Stimulated activated CD4-positive, alpha-beta T cell treated with anti-CD3 and anti-CD28 coated beads, Interleukin-4, amount 100 ng/mL, for 1 hour (primary cell): ENCODE measurements around the gene TRAPPC11.
"Not testable (repeated sequence)": the region's sequence is repeated elsewhere in the genome, so short reads cannot be mapped to it uniquely, and the experiment has no call there.

ENCODE experiments used
- DNase-seq: peaks from one replicate; pipeline ENCODE4 v3.0.0-alpha.2; 2020

Gene TRAPPC11

DNA sequence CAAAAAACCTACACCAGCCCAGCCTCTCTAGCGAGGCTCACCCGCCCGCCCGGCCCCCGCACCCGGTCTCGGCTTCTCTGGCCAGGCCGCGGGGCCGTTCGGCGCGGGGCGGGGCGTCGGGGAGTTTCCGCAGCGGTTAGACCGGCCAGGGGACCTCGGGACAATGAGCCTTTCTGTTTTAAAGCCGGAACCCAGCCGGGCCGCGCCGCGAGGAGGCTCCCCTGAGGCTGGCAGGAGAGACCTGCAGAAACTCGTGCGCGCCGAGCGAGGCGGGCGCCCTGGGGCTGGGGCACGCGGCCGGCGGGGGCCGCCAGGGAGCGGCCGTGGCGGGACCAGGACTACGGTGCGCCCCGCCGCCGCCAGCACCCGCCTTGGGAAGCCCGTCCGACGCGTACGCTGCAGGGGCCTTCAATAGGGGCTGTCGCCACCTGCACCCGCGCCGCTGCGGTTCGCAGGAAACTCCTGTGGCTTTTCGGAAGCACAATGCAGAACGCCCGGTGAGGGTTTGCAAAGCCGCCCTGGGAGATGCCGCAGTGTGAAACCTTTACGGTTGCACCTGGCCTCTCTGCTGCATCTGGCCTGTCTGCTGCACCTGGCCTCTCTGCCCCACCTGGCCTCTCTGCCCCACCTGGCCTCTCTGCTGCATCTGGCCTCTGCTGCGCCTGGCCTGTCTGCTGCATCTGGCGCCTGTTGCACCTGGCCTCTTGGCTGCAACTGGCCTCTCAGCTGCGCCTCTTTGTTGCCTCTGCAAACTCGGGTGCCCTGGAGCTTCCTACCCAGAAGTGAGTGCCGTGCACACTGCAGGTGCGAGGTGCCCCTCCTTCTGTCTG is 63.9 kb downstream of the TRAPPC11 start:
- peak; percentile 46 for DNase-seq

DNA sequence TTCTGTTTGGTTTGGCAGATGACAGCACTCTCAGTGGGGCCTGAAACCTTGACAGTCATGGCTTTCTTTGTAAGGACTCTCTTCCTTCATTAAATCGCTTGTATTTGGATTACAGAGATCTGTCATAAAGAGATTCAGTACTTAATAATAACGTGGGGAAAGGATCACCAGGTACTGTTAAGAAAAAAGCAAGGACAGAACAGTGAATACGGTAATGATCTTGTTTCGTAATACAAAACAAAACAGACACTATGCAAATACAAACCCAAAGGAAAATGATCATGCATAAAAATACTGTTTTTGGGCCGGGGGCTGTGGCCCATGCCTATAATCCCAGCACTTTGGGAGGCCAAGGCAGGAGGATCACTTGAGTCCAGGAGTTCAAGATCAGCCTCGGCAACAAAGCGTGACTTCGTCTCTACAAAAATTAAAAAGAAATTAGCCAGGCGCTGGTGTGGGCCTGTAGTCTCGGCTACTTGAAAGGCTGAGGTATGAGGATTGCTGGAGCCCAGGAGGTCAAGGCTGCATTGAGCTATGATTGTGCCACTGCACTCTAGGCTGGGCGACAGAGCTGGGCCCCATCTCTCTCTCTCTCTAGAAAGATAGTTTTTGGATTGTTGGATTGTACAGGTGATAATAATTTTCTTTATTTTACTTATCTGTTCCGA is 64.6 kb downstream of the TRAPPC11 start:
- DNase-seq: no peak

DNA sequence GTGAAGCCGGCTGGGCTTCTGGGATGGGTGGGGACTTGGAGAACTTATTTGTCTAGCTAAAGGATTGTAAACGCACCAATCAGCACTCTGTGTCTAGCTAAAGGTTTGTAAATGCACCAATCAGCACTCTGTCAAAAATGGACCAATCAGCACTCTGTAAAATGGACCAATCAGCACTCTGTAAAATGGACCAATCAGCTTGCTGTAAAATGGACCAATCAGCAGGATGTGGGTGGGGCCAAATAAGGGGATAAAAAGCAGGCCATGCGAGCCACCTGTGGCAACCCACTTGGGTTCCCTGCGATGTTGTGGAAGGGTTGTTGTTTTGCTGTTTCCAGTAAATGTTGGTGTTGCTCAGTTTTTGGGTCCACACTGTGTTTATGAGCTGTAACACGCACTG is 66.5 kb downstream of the TRAPPC11 start:
- DNase-seq: not testable (repeated sequence)

DNA sequence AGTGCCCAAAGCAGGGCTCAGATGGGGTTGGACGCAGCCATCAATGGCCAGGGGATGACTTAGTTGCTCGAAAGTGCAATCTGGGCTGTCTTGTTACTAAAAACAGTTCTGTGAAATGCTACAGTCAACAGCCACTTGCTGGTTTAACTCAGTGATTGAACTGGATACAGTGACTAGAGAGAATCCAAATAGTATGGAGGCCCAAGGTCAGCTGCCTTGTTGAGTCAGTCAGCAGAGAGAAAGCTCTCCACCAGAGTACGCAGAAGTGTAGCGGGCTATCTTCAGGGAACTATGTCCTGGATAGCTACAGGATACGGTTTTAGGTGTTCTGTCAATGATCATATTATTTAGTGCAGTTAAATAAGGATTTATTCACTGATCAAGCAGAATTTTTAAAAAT is 68.4 kb downstream of the TRAPPC11 start:
- DNase-seq: no peak

DNA sequence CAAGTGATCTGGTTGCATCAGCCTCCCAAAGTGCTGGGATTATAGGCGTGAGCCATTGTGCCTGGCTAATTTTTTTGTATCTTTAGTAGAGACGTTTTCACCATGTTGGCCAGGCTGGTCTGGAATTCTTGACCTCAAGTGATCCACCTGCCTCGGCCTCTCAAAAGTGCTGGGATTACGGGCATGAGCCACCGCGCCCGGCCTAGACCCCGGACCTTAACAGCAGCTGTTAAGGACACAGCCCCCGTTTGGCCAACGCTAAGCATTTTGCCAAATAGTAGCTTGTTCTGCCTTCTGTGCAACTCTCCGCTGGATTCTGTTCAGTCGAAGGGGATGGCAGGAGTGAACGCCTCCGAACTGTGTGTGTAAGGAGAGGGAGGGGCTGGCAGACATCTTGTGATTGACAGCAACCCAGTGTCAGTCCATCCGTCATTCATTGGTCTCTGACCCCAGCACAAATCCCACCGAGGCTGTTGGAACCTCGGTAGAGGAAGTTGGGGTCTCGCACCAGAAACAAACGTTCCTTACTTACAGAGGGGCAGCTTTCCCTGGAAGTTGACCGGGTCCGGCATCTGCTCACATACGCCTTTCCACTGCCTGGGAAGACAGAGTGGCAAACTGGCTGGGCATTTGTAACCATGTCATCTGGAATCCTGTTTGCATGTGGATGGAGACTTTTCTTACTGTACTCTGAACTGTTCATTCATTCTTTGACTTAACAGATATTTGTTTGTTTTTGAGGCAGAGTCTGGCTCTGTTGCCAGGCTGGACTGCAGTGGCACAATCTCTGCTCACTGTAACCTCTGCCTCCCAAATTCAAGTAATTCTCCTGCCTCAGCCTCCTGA is 69.4 kb downstream of the TRAPPC11 start:
- no peak for DNase-seq

DNA sequence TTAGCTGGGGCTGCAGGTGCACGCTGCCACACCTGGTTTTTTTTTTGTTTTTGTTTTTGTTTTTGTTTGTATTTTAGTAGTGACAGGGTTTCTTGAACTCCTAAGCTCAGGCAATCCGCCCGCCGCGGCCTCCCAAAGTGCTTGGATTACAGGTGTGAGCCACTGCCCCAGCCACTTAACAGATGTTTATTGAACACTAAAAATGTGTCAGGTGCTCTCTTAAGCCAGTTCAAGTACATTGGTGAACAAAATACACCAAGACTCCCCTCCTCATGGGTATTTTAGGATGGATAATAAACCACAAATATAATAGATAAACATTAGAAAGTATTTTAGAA is 69.9 kb downstream of the TRAPPC11 start:
- no peak for DNase-seq

DNA sequence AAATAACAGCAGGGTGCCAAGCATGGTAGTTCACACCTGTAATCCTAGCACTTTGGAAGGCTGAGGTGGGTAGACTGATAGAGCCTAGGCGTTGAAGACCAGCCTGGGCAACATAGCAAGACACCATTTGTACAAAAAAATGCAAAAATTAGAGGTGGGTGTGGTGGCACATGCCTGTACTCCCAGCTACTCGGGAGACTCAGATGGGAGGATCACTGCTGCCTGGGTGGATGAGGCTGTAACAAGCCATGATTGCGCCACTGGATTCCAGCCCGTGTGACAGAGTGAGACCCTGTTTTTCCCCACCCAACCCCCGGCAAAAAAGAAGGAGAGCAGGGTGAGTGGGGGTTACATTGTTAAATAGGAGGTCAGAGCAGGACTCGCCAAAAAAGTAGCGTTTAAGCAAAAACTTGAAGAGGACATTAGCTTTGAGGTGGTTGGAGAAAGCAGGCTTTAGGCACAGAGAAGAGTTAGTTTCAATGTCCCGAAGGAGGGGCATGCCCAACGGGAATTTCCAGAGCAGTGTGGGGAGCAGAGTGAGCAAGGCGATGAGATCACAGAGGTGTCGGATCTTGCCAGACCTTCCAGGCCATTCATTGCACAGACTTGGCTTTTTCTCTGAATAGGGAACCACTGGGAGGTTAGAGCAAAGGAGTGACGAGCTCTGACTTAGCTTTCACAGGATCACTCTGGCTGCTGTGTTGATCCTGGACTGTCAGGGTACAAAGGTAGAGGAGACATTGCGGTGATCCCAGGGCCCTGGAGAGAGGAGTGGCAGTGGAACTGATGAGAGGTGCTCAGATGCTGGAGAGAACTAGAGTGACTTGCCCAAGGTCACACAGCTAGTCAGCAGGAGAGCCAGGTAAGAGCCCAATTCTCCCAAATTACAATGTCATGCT is 70.6 kb downstream of the TRAPPC11 start:
- no peak for DNase-seq

DNA sequence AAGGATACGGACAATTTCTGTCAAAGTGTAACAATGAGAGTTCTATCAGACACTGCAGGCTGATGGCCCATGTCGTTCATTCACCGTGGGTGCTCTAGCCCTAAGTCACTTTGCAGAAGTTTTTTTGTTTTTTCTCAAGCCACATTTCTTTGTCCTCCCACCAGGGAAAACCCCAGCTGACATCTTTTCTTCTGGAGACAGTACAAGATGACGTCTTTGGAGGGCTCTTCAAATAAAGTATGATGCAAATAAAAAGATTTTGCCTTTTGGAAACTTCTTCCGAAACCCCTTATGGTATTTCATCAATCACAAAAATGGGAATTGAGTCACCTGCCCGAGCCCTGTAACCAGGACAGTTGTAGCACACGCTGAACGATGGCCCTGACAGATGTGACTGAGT is 73.2 kb downstream of the TRAPPC11 start:
- no peak for DNase-seq

DNA sequence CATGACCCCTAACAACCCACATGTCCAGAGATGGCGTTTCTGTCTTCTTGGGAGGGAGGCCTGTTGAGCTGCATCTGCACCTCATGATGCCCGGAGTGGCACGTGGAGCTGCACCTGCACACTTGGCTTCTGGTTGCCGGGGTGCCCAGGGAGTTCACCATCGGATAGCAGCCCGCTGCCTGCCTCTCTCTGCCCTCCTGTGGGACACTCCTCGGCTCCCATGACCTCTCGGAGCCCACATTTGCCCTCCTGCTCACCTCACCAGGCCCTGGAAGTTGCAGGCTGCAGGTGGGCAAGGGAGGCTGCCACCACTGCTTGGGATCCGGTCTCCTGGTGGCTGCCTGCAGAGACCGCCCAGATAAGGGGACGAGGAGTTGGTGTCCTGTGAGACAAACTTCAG is 74.1 kb downstream of the TRAPPC11 start:
- DNase-seq: no peak

DNA sequence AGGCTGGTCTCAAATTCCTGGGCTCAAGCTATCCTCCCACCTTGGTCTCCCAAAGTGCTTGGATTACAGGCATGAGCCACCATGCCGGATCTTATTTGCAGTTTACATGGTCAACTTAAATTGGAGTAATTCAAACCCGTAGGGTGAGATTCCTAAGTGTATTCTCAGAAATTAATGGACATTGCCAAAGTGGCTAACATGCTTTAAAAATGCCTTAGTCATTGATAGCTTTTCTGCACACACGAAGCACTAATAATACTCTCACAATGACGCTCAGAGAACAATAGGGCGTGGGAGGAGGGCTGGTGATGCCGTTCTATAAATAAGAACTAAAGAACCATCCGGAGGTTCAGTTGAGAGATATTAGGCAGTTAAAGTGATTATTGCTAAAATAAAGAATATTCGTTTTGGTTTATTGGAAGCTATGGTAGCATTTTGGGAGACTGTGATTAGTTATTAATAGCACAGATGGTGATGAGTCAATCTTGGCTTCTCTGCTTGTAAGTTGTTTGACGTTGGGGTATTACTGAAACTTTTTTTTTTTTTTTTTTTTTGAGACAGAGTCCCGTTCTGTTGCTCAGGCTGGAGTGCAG is 79.1 kb downstream of the TRAPPC11 start:
- DNase-seq: no peak

DNA sequence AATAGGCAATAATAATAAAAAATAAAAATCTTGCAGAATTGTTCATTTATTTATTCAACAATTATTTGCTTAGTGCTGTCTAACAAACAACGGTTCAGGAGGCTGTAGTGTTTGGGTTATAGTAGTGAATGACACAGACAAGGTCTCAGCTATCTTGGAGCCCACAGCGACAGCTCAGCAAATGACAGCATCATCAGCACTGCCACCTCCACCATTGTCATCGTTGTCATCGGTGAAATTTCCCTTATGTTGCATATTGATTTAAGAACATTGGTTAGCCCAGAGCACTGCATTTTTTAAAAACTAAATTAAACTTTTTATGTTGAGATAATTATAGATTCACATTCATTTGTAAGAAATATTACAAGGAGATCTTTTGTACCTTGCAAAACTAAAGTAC is 79.9 kb downstream of the TRAPPC11 start:
- DNase-seq: no peak

DNA sequence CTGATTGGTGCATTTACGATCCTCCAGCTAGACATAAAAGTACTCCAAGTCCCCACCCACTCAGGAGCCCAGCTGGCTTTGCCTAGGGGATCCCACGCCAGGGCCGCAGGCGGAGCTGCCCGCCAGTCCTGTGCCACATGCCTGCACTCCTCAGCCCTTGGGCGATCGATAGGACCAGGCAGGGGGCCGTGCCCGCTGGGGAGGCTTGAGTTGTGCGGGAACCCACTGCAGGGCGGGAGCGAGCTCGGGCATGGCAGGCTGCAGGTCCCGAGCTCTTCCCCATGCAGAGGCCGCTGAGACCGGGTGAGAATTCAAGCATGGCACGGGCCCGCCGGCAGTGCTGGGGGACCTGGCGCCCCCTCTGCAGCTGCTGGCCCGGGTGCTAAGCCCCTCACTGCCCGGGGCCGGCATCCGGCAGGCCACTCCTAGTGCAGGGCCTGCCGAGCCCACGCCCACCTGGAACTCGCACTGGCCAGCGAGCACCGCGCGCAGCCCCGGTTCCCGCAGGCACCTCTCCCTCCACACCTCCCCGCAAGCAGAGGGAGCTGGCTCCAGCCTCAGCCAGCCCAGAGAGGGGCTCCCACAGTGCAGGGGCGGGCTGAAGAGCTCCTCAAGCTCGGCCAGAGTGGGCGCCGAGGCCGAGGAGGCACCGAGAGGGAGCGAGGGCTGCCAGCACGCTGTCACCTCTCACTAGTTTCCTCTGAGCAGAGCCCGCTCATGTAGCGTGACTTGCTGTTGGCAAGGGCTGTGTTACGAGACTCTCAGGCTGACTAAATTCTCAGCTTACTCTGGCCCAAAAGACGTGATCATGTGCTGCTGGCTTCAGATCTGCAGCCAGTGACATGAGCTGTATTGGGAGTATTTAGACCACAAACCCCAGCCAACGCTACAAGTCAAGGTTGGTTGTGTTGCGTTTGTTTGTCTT is 87.5 kb downstream of the TRAPPC11 start:
- no peak for DNase-seq

DNA sequence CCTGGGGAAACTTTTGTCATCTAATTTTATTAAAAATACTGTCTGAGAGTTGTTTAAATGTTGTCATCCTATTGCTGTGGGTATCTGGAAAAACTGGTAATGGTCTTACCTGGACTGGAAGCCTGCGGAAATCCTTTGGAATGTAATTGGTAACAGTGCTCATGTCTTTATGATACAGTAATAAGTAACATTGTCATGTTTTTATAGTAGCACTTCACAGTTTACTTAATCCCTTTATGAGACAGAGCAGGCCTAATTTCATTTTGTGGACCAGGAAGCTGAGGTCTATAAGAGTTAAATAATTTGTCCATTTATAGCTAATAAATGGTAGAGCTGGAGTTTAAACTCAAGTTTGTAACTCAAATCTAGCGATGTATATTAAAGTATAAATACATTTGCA is 88.3 kb downstream of the TRAPPC11 start:
- DNase-seq: no peak

DNA sequence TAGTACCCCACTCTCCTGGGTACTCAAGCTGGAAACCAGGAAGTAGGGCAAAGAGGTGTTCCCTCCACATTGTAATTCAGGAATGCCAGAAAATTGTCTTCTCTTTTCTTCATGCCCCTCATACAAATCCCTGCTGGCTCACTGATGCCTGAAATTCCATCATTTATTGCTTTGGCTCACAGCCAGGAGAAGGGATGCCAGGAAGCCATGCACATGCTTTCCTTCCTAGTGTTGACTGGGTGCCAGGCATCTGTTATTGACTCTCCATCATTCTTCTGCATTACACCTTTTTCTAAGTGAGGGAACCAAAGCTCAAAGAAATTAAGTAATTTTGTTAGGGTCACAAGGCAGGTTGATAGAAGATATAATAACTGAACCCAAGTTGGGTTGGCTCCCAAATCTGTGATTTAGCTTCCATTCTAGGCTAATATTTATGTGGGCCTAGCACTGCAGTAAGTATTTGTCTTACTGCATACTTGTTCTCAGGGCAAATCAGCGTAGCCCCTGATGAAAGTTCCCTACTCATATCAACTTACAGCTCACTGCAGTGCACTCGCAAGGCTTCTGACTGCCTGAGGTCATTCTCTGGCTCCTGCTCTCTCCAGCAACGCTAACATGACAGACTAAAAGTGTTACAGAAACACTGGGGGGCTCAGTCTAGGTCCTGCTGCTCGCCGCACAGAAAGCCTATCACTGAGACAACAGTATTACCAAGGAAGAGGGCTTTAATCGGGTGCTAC is 89.0 kb downstream of the TRAPPC11 start:
- no peak for DNase-seq

DNA sequence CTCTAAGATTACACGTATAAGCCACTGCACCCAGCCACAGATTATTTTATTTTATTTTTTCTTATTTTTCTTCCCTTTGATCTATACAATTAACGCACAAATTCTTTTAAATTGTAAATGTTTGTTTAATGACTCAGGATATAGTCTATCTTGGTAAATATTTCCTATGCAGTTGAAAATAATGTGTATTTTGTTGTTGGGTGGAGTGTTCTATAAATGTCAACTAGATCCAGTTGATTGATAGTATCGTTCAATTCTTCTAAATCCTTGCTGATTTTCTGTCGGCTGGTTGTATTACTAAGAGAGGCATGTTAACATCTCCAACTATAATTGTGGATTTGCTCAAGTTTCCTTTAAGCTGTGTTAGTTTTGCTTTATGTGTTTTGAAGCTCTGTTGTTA is 92.0 kb downstream of the TRAPPC11 start:
- DNase-seq: no peak

DNA sequence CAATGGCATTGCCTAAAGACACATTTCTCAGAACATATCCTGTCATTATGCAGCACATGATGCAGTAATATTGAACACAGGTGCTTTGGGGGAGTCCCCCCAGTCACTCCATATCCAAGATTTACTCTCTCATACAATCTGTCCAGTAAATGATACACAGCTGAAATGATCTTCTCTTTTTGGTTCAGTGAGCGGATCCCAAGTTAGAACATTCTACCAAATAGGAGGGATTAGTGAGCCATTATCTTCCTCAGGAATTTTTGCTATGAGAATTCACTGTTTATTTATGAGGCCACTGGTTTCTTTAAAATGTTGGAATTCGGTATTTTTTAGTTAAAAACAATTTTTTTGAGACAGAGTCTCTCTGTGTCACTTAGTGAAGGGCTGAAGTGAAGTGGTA is 96.5 kb downstream of the TRAPPC11 start:
- DNase-seq: no peak

DNA sequence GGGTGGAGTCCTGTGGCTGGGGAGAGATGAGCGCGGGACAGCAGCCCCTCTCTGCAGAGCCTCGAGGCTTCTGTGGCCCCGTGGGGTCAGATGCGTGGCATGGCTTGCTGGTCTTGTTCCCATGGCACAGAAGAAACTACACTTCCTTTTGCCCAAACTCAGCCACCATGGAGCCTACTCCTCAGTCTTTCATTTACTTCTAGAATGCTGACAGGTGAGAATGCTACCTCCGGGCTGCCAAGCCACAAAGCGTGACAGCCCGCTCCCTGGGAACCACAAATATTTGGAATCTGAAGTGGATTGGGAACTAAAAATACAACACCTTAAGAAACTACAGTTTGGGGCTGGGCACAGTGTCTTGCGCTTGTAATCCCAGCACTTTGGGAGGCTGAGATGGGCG is 98.0 kb downstream of the TRAPPC11 start:
- DNase-seq: no peak

DNA sequence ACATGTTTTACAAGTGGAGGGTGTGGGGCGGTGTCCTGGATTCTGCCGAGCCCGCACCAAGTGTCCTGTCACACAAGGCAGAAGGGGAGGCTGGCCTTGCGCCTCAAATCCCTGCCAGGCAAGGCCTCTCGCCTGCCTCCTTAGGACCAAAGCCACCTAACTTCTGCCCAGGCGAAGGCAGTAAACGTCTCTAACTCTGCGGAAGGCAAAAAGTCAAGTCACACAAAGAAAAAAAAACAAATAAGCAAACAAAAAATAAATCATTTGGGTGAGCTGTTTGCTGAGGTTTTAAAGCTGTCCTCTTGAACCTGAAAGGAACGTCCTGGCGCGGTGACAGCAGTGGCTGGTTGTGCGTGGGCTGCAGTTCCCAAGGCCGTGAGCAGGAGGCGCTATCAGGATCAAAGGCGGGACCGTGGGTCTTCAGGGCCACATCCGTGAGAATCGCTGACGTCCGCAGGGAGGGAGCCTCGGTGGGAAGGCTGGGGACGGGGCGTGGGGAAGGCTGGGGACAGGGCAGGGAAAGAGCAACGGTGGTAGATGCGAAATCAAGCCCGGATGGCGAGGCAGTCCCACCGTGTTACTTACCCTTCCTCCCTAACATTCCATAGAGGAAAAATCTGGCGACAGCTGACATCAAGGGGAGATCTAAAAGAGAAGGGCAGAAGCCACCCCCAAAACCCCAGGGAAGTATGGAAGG is 99.1 kb downstream of the TRAPPC11 start:
- no peak for DNase-seq

DNA sequence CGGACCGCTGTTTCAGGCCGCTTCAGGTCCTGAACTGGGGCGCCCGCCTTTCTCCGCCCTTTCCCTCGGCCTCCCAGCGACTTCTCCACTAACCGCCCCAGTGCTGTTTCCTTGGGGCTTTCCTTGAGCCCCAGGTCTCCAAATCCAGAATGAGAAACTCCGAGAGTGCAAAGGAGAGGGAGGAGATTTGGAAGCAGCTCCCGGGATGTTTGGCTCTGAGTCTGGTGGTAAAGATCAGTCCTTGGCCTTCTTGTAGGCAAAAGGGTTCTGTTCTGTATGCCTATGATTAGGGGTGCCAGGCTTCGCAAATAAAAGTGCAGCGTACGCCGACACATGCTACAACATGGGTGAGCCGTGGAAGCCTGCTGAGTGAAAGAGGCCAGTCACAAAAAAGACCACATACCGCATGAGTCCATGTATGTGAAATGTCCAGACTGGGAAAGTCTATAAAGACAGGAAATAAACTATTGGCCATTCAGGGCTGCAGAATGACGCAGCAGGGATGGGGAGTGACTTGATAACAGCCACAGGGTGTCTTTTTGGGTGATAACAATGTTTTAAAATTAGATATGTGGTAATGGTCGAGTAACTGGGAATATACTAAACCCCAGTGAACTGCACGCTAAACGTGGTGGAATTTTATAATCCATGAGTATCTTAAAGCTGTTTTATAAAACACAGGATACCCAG is 99.8 kb downstream of the TRAPPC11 start:
- no peak for DNase-seq
